Amniotic stem cell (primary cell): Measurements from ENCODE around the gene TRMT2A.

Source experiments
- DNase-seq: peaks from one replicate; lab custom pipeline; 2025; lab: John Stamatoyannopoulos, UW

TRMT2A gene

DNA sequence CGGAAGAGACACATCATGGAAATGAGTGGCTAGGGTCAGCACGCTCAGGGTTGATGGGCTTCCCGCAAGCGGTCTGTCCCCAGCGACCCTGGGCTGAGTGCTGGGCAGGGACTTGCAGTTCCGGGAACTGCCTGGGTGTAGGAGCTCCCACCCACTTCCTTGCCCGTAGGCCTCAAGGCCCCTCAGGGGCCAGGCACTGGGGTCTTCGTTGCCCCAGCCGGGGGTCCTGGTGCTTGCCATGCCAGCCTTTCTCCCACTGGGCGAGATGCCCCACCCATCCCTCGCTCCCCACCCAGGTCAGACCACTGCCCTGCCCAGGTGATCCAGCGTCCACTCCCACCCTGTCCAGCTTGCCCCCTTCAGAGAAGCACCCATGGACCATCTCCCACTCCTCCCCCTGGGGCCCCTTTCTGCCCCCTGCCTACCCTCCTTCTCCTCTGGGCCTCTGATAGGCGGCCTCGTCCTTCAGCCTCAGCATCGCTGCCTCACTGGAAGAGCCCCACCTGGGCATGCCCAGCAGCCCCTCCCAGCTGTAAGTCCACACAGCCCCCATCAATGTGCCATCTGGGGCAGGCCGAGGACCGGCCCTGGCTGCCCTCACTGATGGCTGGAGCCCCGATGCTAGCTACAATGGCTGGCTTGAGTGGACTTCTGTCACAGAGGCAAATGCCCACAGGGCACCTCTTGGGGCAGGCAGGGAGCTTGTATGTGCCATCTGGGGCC is 54.8 kb downstream of the TRMT2A start:
- no peak for DNase-seq
